ENCODE measurements around the gene RABGAP1.

- TF ChIP-seq CTCF (tag by site-specific recombination; IDR thresholded peaks at IDR 0.05) (no peak), ZBTB49 (tag by site-specific recombination; IDR thresholded peaks at IDR 0.05; ENCODE audit: low read depth) (no peak), ZNF416 (tag by site-specific recombination; IDR thresholded peaks at IDR 0.05) (no peak), KLF10 (tag by site-specific recombination; IDR thresholded peaks at IDR 0.05) (no peak), REST (tag by site-specific recombination; IDR thresholded peaks at IDR 0.05) (no peak), ZBTB26 (tag by site-specific recombination; optimal IDR thresholded peaks at IDR 0.05) (no peak), ZNF335 (tag by site-specific recombination; conservative IDR thresholded peaks at IDR 0.05) (no peak), ZNF423 (tag by site-specific recombination; IDR thresholded peaks at IDR 0.05) (no peak), YY1 (tag by site-specific recombination; IDR thresholded peaks at IDR 0.05) (no peak), ZNF350 (tag by site-specific recombination; IDR thresholded peaks at IDR 0.05) (no peak)
- TF ChIP-seq, protein P1, sequence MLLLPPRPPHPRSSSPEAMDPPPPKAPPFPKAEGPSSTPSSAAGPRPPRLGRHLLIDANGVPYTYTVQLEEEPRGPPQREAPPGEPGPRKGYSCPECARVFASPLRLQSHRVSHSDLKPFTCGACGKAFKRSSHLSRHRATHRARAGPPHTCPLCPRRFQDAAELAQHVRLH (tag by site-specific recombination; IDR thresholded peaks at IDR 0.05) = no peak
Observed at GRCh38 chr9:122988141-122988540, 47.3 kb downstream of the RABGAP1 start.

Measured in HEK293 (cell line).